ENCODE data around the gene LAMA5.

Gene LAMA5

GRCh38 chr20:62315773-62316172, 51.3 kb downstream of the LAMA5 start:
- WGBS (ENCODE audit: extremely low coverage, insufficient coverage, low lambda C conversion rate): no CpG with 5 or more reads among the region's 12 CpGs
- H4K8ac ChIP-seq (ENCODE audit: low read depth, low read length): no peak overlapping the region
- H3K56ac ChIP-seq (ENCODE audit: low read length): no peak overlapping the region
- no peak overlapping the region for H2BK15ac ChIP-seq (replicated peaks; ENCODE audit: low read depth)
- no peaks in the 10 kb centered on the region for H3K79me2 ChIP-seq (ENCODE audit: control insufficient read depth, insufficient read depth, low read length)
- no peak overlapping the region for H3K4ac ChIP-seq (ENCODE audit: low read depth, low read length)
- H3K27ac ChIP-seq (ENCODE audit: low read depth, low read length): no peak overlapping the region
- no peak overlapping the region for H3K4me2 ChIP-seq (ENCODE audit: low read length)
- H3K36me3 ChIP-seq (ENCODE audit: control insufficient read depth, insufficient read depth, low read length): peaks cover 12% of the 10 kb centered on the region
- no peak overlapping the region for H3K4me3 ChIP-seq (ENCODE audit: low read length)
- H3K79me1 ChIP-seq (ENCODE audit: low read length): no peaks in the 10 kb centered on the region
- no peak overlapping the region for H3K23ac ChIP-seq (ENCODE audit: low read length)
- no peaks in the 10 kb centered on the region for H3K4me1 ChIP-seq (ENCODE audit: control insufficient read depth, low read depth, low read length)
- no peak overlapping the region for H2BK5ac ChIP-seq (ENCODE audit: low read length)
- no peak overlapping the region for H4K5ac ChIP-seq (ENCODE audit: low read length)
- H3K27me3 ChIP-seq (ENCODE audit: insufficient read depth, low read length, poor library complexity): no peaks in the 10 kb centered on the region
- H2BK120ac ChIP-seq (ENCODE audit: low read depth, low read length): no peak overlapping the region
- no peak for DNase-seq
- no peak overlapping the region for H2AK5ac ChIP-seq (ENCODE audit: low read length)
- H3K9ac ChIP-seq (ENCODE audit: low read length): no peak overlapping the region
- H3K18ac ChIP-seq (ENCODE audit: low read length): no peak overlapping the region

- no peak overlapping the region for H3K9ac ChIP-seq (ENCODE audit: low read length)
- no peak overlapping the region for H3K4me3 ChIP-seq (ENCODE audit: low read length)
- WGBS (ENCODE audit: extremely low coverage, insufficient coverage, low lambda C conversion rate): no CpG with 5 or more reads among the region's 25 CpGs
Observed at GRCh38 chr20:62314711-62315302, 52.3 kb downstream of the LAMA5 start.

GRCh38 chr20:62314339-62314638, 52.8 kb downstream of the LAMA5 start:
- Histone ChIP-seq H3K36me3 (ENCODE audit: control insufficient read depth, insufficient read depth, low read length) (peaks cover 12% of the 10 kb centered on the region), H3K23ac (ENCODE audit: low read length) (no peak overlapping the region), H3K18ac (ENCODE audit: low read length) (no peak overlapping the region), H2AK5ac (ENCODE audit: low read length) (no peak overlapping the region), H4K8ac (ENCODE audit: low read depth, low read length) (no peak overlapping the region), H2BK5ac (ENCODE audit: low read length) (no peak overlapping the region), H3K9ac (ENCODE audit: low read length) (no peak overlapping the region), H2BK15ac (replicated peaks; ENCODE audit: low read depth) (no peak overlapping the region), H3K79me1 (ENCODE audit: low read length) (no peaks in the 10 kb centered on the region), H2BK120ac (ENCODE audit: low read depth, low read length) (no peak overlapping the region), H3K27ac (ENCODE audit: low read depth, low read length) (no peak overlapping the region), H3K4me1 (ENCODE audit: control insufficient read depth, low read depth, low read length) (no peaks in the 10 kb centered on the region), H4K5ac (ENCODE audit: low read length) (no peak overlapping the region), H3K4ac (ENCODE audit: low read depth, low read length) (no peak overlapping the region), H3K4me3 (ENCODE audit: low read length) (no peak overlapping the region), H3K4me2 (ENCODE audit: low read length) (no peak overlapping the region), H3K27me3 (ENCODE audit: insufficient read depth, low read length, poor library complexity) (no peaks in the 10 kb centered on the region), H3K56ac (ENCODE audit: low read length) (no peak overlapping the region), H3K79me2 (ENCODE audit: control insufficient read depth, insufficient read depth, low read length) (no peaks in the 10 kb centered on the region)
- no peak for DNase-seq
- WGBS (ENCODE audit: extremely low coverage, insufficient coverage, low lambda C conversion rate): no CpG with 5 or more reads among the region's 12 CpGs

More at GRCh38 chr20:62314711-62315302, 52.3 kb downstream of the LAMA5 start:
- no peak overlapping the region for H2BK15ac ChIP-seq (replicated peaks; ENCODE audit: low read depth)
- no peak overlapping the region for H2BK5ac ChIP-seq (ENCODE audit: low read length)
- no peak overlapping the region for H3K4ac ChIP-seq (ENCODE audit: low read depth, low read length)
- H3K36me3 ChIP-seq (ENCODE audit: control insufficient read depth, insufficient read depth, low read length): peaks cover 12% of the 10 kb centered on the region
- no peaks in the 10 kb centered on the region for H3K79me2 ChIP-seq (ENCODE audit: control insufficient read depth, insufficient read depth, low read length)
- H3K79me1 ChIP-seq (ENCODE audit: low read length): no peaks in the 10 kb centered on the region
- H3K23ac ChIP-seq (ENCODE audit: low read length): no peak overlapping the region
- no peaks in the 10 kb centered on the region for H3K27me3 ChIP-seq (ENCODE audit: insufficient read depth, low read length, poor library complexity)
- no peak overlapping the region for H3K56ac ChIP-seq (ENCODE audit: low read length)
- H4K5ac ChIP-seq (ENCODE audit: low read length): no peak overlapping the region
- H3K4me1 ChIP-seq (ENCODE audit: control insufficient read depth, low read depth, low read length): no peaks in the 10 kb centered on the region
- no peak overlapping the region for H3K4me2 ChIP-seq (ENCODE audit: low read length)
- H3K18ac ChIP-seq (ENCODE audit: low read length): no peak overlapping the region
- H3K27ac ChIP-seq (ENCODE audit: low read depth, low read length): no peak overlapping the region
- no peak for DNase-seq
- H4K8ac ChIP-seq (ENCODE audit: low read depth, low read length): no peak overlapping the region
- no peak overlapping the region for H2AK5ac ChIP-seq (ENCODE audit: low read length)
- no peak overlapping the region for H2BK120ac ChIP-seq (ENCODE audit: low read depth, low read length)

GRCh38 chr20:62313460-62314338, 53.4 kb downstream of the LAMA5 start:
- no peak overlapping the region for H3K4me3 ChIP-seq (ENCODE audit: low read length)
- no peak overlapping the region for H3K18ac ChIP-seq (ENCODE audit: low read length)
- no peak overlapping the region for H4K8ac ChIP-seq (ENCODE audit: low read depth, low read length)
- no peak for DNase-seq
- H3K36me3 ChIP-seq (ENCODE audit: control insufficient read depth, insufficient read depth, low read length): peaks cover 14% of the 10 kb centered on the region
- no peak overlapping the region for H2AK5ac ChIP-seq (ENCODE audit: low read length)
- no CpG with 5 or more reads among the region's 55 CpGs for WGBS (ENCODE audit: extremely low coverage, insufficient coverage, low lambda C conversion rate)
- H4K5ac ChIP-seq (ENCODE audit: low read length): no peak overlapping the region
- no peak overlapping the region for H2BK5ac ChIP-seq (ENCODE audit: low read length)
- H3K79me2 ChIP-seq (ENCODE audit: control insufficient read depth, insufficient read depth, low read length): no peaks in the 10 kb centered on the region
- H3K4me2 ChIP-seq (ENCODE audit: low read length): no peak overlapping the region
- no peak overlapping the region for H3K9ac ChIP-seq (ENCODE audit: low read length)
- no peaks in the 10 kb centered on the region for H3K27me3 ChIP-seq (ENCODE audit: insufficient read depth, low read length, poor library complexity)
- H3K27ac ChIP-seq (ENCODE audit: low read depth, low read length): no peak overlapping the region
- no peak overlapping the region for H3K23ac ChIP-seq (ENCODE audit: low read length)
- H3K4me1 ChIP-seq (ENCODE audit: control insufficient read depth, low read depth, low read length): no peaks in the 10 kb centered on the region
- no peak overlapping the region for H2BK15ac ChIP-seq (replicated peaks; ENCODE audit: low read depth)
- H2BK120ac ChIP-seq (ENCODE audit: low read depth, low read length): no peak overlapping the region
- no peak overlapping the region for H3K4ac ChIP-seq (ENCODE audit: low read depth, low read length)
- no peaks in the 10 kb centered on the region for H3K79me1 ChIP-seq (ENCODE audit: low read length)
- no peak overlapping the region for H3K56ac ChIP-seq (ENCODE audit: low read length)

GRCh38 chr20:62313021-62313420, 54.1 kb downstream of the LAMA5 start:
- no CpG with 5 or more reads among the region's 26 CpGs for WGBS (ENCODE audit: extremely low coverage, insufficient coverage, low lambda C conversion rate)
- Histone ChIP-seq H3K4me2 (ENCODE audit: low read length) (no peak overlapping the region), H2AK5ac (ENCODE audit: low read length) (no peak overlapping the region), H4K5ac (ENCODE audit: low read length) (no peak overlapping the region), H3K79me1 (ENCODE audit: low read length) (no peaks in the 10 kb centered on the region), H3K36me3 (ENCODE audit: control insufficient read depth, insufficient read depth, low read length) (peaks cover 20% of the 10 kb centered on the region), H2BK15ac (replicated peaks; ENCODE audit: low read depth) (no peak overlapping the region), H2BK120ac (ENCODE audit: low read depth, low read length) (no peak overlapping the region), H3K4me3 (ENCODE audit: low read length) (no peak overlapping the region), H3K79me2 (ENCODE audit: control insufficient read depth, insufficient read depth, low read length) (no peaks in the 10 kb centered on the region), H3K4me1 (ENCODE audit: control insufficient read depth, low read depth, low read length) (no peaks in the 10 kb centered on the region), H3K9ac (ENCODE audit: low read length) (no peak overlapping the region), H3K27ac (ENCODE audit: low read depth, low read length) (no peak overlapping the region), H3K27me3 (ENCODE audit: insufficient read depth, low read length, poor library complexity) (no peaks in the 10 kb centered on the region), H2BK5ac (ENCODE audit: low read length) (no peak overlapping the region), H4K8ac (ENCODE audit: low read depth, low read length) (no peak overlapping the region), H3K18ac (ENCODE audit: low read length) (no peak overlapping the region), H3K56ac (ENCODE audit: low read length) (no peak overlapping the region), H3K23ac (ENCODE audit: low read length) (no peak overlapping the region), H3K4ac (ENCODE audit: low read depth, low read length) (no peak overlapping the region)
- no peak for DNase-seq

GRCh38 chr20:62312662-62312977, 54.5 kb downstream of the LAMA5 start:
- DNase-seq: no peak
- Histone ChIP-seq H3K4me3 (ENCODE audit: low read length) (no peak overlapping the region), H3K4me2 (ENCODE audit: low read length) (no peak overlapping the region), H3K79me2 (ENCODE audit: control insufficient read depth, insufficient read depth, low read length) (no peaks in the 10 kb centered on the region), H2AK5ac (ENCODE audit: low read length) (no peak overlapping the region), H3K79me1 (ENCODE audit: low read length) (no peaks in the 10 kb centered on the region), H3K36me3 (ENCODE audit: control insufficient read depth, insufficient read depth, low read length) (peaks cover 25% of the 10 kb centered on the region), H3K4ac (ENCODE audit: low read depth, low read length) (no peak overlapping the region), H4K5ac (ENCODE audit: low read length) (no peak overlapping the region), H3K27ac (ENCODE audit: low read depth, low read length) (no peak overlapping the region), H2BK5ac (ENCODE audit: low read length) (no peak overlapping the region), H4K8ac (ENCODE audit: low read depth, low read length) (no peak overlapping the region), H2BK15ac (replicated peaks; ENCODE audit: low read depth) (no peak overlapping the region), H3K4me1 (ENCODE audit: control insufficient read depth, low read depth, low read length) (no peaks in the 10 kb centered on the region), H2BK120ac (ENCODE audit: low read depth, low read length) (no peak overlapping the region), H3K23ac (ENCODE audit: low read length) (no peak overlapping the region), H3K56ac (ENCODE audit: low read length) (no peak overlapping the region), H3K9ac (ENCODE audit: low read length) (no peak overlapping the region), H3K18ac (ENCODE audit: low read length) (no peak overlapping the region), H3K27me3 (ENCODE audit: insufficient read depth, low read length, poor library complexity) (no peaks in the 10 kb centered on the region)
- no CpG with 5 or more reads among the region's 16 CpGs for whole genome bisulfite sequencing (ENCODE audit: extremely low coverage, insufficient coverage, low lambda C conversion rate)
